OCI-LY3 (cell line): ENCODE data around the gene RPP14.

Experiments
- H2AFZ ChIP-seq: fragments of 200-600, 300-600 bp; shearing (Covaris generic); 2 replicates; pipeline ENCODE4 v1.6.0; 2014; ENCODE audit warnings: antibody characterized with exemption, low read depth, low read length
- H3K27ac ChIP-seq: fragments of 200-600, 300-600 bp; sonication (generic); 2 replicates; pipeline ENCODE4 v1.5.1; 2014; ENCODE audit warnings: mild to moderate bottlenecking, low read length, moderate library complexity, mixed read lengths
- H3K27me3 ChIP-seq: fragments of 200-600, 300-600 bp; sonication (generic); 2 replicates; pipeline ENCODE4 v1.6.1; 2014; ENCODE audit warnings: low read depth, low read length, mixed read lengths
- H3K36me3 ChIP-seq: fragments of 200-600, 300-600 bp; sonication (generic); replicated peaks from 2 replicates; pipeline ENCODE3; 2014; ENCODE audit warnings: low read depth, low read length, mixed read lengths
- H3K4me1 ChIP-seq: fragments of 300-600, 200-600 bp; sonication (generic); 2 replicates; pipeline ENCODE4 v1.6.1; 2014; ENCODE audit warnings: low read length, mixed read lengths
- H3K4me2 ChIP-seq: fragments of 200-600, 300-600 bp; sonication (generic); 2 replicates; pipeline ENCODE4 v1.6.1; 2014; ENCODE audit warnings: low read length, mixed read lengths
- H3K4me3 ChIP-seq: fragments of 300-600, 200-600 bp; sonication (generic); 2 replicates; pipeline ENCODE4 v1.5.1; 2014; ENCODE audit warnings: antibody characterized with exemption, mild to moderate bottlenecking, low read length, moderate library complexity
- H3K79me2 ChIP-seq: fragments of 300-600, 200-600 bp; shearing (Covaris generic); 2 replicates; pipeline ENCODE4 v1.6.1; 2014; ENCODE audit warnings: mild to moderate bottlenecking, low read length, mixed read lengths
- H3K9ac ChIP-seq: fragments of 300-600, 200-600 bp; shearing (Covaris generic); 2 replicates; pipeline ENCODE4 v1.6.0; 2014; ENCODE audit warnings: mild to moderate bottlenecking, low read length, moderate library complexity
- H3K9me3 ChIP-seq: fragments of 200-600, 300-600 bp; shearing (Covaris generic); 2 replicates; pipeline ENCODE4 v1.6.1; 2014; ENCODE audit warnings: low read length, mixed read lengths; ENCODE audit not compliant: insufficient read depth
- H4K20me1 ChIP-seq: fragments of 200-600, 300-600 bp; sonication (generic); 2 replicates; pipeline ENCODE4 v1.6.1; 2016; ENCODE audit warnings: low read length, mixed read lengths; ENCODE audit not compliant: insufficient read depth
- EZH2phosphoT487 ChIP-seq: fragments of 200-600 bp; shearing (Covaris generic); IDR thresholded peaks from 2 replicates; pipeline ENCODE4 v1.6.1; 2018; ENCODE audit warnings: antibody characterized with exemption, mixed run types, low read depth
- TF ChIP-seq, protein P1 (sequence below): fragments of 200-600, 300-600 bp; sonication (generic); IDR thresholded peaks from 2 replicates; pipeline ENCODE4 v1.5.1; 2014; ENCODE audit warnings: antibody characterized with exemption, low read length, low read depth

Gene RPP14

GRCh38 chr3:58347984-58348383 lies 41.9 kb downstream of the RPP14 start:
- no peak overlapping the region for H3K4me2 ChIP-seq
- H3K27ac ChIP-seq: no peak overlapping the region
- TF ChIP-seq, protein P1, sequence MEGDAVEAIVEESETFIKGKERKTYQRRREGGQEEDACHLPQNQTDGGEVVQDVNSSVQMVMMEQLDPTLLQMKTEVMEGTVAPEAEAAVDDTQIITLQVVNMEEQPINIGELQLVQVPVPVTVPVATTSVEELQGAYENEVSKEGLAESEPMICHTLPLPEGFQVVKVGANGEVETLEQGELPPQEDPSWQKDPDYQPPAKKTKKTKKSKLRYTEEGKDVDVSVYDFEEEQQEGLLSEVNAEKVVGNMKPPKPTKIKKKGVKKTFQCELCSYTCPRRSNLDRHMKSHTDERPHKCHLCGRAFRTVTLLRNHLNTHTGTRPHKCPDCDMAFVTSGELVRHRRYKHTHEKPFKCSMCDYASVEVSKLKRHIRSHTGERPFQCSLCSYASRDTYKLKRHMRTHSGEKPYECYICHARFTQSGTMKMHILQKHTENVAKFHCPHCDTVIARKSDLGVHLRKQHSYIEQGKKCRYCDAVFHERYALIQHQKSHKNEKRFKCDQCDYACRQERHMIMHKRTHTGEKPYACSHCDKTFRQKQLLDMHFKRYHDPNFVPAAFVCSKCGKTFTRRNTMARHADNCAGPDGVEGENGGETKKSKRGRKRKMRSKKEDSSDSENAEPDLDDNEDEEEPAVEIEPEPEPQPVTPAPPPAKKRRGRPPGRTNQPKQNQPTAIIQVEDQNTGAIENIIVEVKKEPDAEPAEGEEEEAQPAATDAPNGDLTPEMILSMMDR: no peak
- no peak for TF ChIP-seq EZH2phosphoT487
- no peaks in the 10 kb centered on the region for H4K20me1 ChIP-seq
- peaks cover 5% of the 10 kb centered on the region; the same call in 1 of the 2 replicates for H3K27me3 ChIP-seq
- H3K4me3 ChIP-seq: no peak overlapping the region
- no peaks in the 10 kb centered on the region for H3K79me2 ChIP-seq
- H2AFZ ChIP-seq: no peak overlapping the region
- H3K4me1 ChIP-seq: peaks cover 23% of the 10 kb centered on the region
- peaks cover 11% of the 10 kb centered on the region; the same call in 1 of the 2 replicates for H3K9me3 ChIP-seq
- H3K36me3 ChIP-seq: peaks cover 2% of the 10 kb centered on the region
- no peak overlapping the region for H3K9ac ChIP-seq

- Histone ChIP-seq H3K4me2 (peak overlapping the region; percentile 66), H3K36me3 (peaks cover 2% of the 10 kb centered on the region), H3K4me3 (peak overlapping the region; percentile 46), H3K27ac (0 out of 2 replicates have a peak overlapping the region, but pooled peaks have one; percentile 8), H4K20me1 (0 out of 2 replicates have a peak, but pooled peaks cover 3% of the 10 kb centered on the region), H2AFZ (no peak overlapping the region), H3K9ac (no peak overlapping the region), H3K79me2 (no peaks in the 10 kb centered on the region), H3K9me3 (peaks cover 11% of the 10 kb centered on the region; the same call in 1 of the 2 replicates), H3K27me3 (peaks cover 5% of the 10 kb centered on the region; the same call in 1 of the 2 replicates), H3K4me1 (peaks cover 33% of the 10 kb centered on the region)
- TF ChIP-seq EZH2phosphoT487: no peak
- TF ChIP-seq, protein P1: no peak
These were observed 44.0 kb downstream of the RPP14 start for GRCh38 chr3:58349792-58350626.

DNA sequence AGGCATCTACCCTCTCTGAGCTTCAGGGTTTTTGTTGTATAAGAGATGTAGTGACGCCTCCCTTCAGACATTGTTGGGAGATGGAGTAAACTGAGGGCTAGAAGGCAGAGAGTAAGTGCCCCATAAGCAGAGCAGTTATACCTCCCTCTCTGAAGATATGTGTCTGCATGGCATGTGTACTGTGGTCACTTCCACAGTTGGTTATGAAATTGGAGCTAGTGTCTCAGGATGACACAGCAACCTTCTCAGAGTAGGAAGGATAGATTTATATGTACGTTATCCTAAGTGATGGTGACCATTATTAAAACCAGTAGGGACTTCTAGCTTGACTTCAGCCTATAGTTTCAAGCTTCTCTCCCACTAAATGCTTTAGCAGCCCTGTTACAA lies 44.6 kb downstream of the RPP14 start:
- Histone ChIP-seq H3K4me1 (peaks cover 39% of the 10 kb centered on the region), H4K20me1 (peaks cover 8% of the 10 kb centered on the region; the same call in 1 of the 2 replicates), H3K4me3 (no peak overlapping the region), H3K27ac (no peak overlapping the region), H3K4me2 (0 out of 2 replicates have a peak overlapping the region, but pooled peaks have one; percentile 66), H2AFZ (no peak overlapping the region), H3K79me2 (no peaks in the 10 kb centered on the region), H3K9me3 (peaks cover 11% of the 10 kb centered on the region; the same call in 1 of the 2 replicates), H3K9ac (no peak overlapping the region), H3K27me3 (peaks cover 5% of the 10 kb centered on the region; the same call in 1 of the 2 replicates), H3K36me3 (peaks cover 2% of the 10 kb centered on the region)
- no peak for TF ChIP-seq EZH2phosphoT487
- TF ChIP-seq, protein P1: no peak

DNA sequence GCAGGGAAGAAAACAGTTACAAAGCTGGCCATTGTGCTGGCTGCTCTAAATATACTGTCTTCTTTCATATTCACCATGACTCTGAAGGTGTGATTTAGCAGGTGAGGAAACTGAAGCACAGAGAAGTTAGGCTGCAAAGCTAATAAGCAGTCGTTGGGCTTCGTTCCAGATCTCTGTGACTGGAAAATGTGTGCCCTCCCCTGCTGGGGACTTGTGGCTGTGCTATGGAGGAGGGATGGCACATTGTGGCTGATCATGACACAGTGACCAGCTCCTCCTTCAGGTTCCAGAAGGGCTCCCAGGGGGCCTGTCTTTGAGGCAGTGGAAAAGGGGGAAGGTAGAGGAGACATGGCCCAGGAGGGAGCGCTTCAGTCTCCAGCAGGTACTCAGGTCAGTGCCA lies 45.9 kb downstream of the RPP14 start:
- Histone ChIP-seq H3K9me3 (peaks cover 11% of the 10 kb centered on the region; the same call in 1 of the 2 replicates), H3K27me3 (peaks cover 5% of the 10 kb centered on the region; the same call in 1 of the 2 replicates), H3K36me3 (peaks cover 2% of the 10 kb centered on the region), H3K9ac (no peak overlapping the region), H4K20me1 (peaks cover 12% of the 10 kb centered on the region; the same call in 1 of the 2 replicates), H3K4me1 (peaks cover 47% of the 10 kb centered on the region), H3K79me2 (no peaks in the 10 kb centered on the region), H3K4me2 (no peak overlapping the region), H3K4me3 (no peak overlapping the region), H3K27ac (no peak overlapping the region), H2AFZ (no peak overlapping the region)
- TF ChIP-seq, protein P1: no peak
- TF ChIP-seq EZH2phosphoT487: no peak
